Sigmoid colon (tissue), 7 donors: ENCODE data around the gene AVEN. TPM values are rescaled to one million over a fixed set of nuclear protein-coding genes. Genes with fewer than 3 reads are reported as not detected.
"Not testable (repeated sequence)": the region's sequence is repeated elsewhere in the genome, so short reads cannot be mapped to it uniquely, and the experiment has no call there.

Source experiments
- DNase-seq: peaks from one replicate; pipeline ENCODE4 v3.0.0-alpha.2; 2019
- H3K27ac ChIP-seq, 4 donors: fragments of 200-600 bp; sonication (generic); one replicate each; pipeline ENCODE4 v1.5.1; 2016 to 2019; ENCODE audit warnings: mild to moderate bottlenecking in 1 of 4
- H3K27me3 ChIP-seq, 3 donors: fragments of 200-600 bp; sonication (generic); one replicate each; pipeline ENCODE4 v1.5.1; 2019; ENCODE audit warnings: mild to moderate bottlenecking in 1 of 3
- H3K36me3 ChIP-seq, 4 donors: fragments of 200-600 bp; sonication (generic); one replicate each; pipeline ENCODE4 v1.5.1; 2016 to 2019
- H3K4me1 ChIP-seq, 4 donors: fragments of 200-600 bp; sonication (generic); one replicate each; pipeline ENCODE4 v1.5.1; 2017 to 2019
- H3K4me3 ChIP-seq, 4 donors: fragments of 200-600 bp; sonication (generic); one replicate each; pipeline ENCODE4 v1.5.1; 2017 to 2019; ENCODE audit warnings: mild to moderate bottlenecking in 2 of 4, moderate library complexity in 1 of 4
- H3K9me3 ChIP-seq, 4 donors: fragments of 200-600 bp in 3 of 4; sonication (generic) in 3 of 4; one replicate each; pipeline versions ENCODE4 v1.5.1 to v1.6.1; 2013 to 2019
- EP300 ChIP-seq, 4 donors: sonication (generic); formaldehyde crosslinking; IDR thresholded peaks; one replicate each; pipeline ENCODE4 v1.6.1; 2017; ENCODE audit warnings: antibody characterized with exemption in 4 of 4
- POLR2A ChIP-seq, 2 donors: fragments of 450-650 bp; IDR thresholded peaks; one replicate each; pipeline ENCODE4 v1.6.1; 2016; ENCODE audit warnings: antibody characterized with exemption in 2 of 2, mild to moderate bottlenecking in 2 of 2, moderate library complexity in 2 of 2
- POLR2AphosphoS5 ChIP-seq, 4 donors: sonication (generic); formaldehyde crosslinking; IDR thresholded peaks; one replicate each; pipeline ENCODE4 v1.6.1; 2017; ENCODE audit warnings: antibody characterized with exemption in 4 of 4
- WGBS, 2 donors: extraction: QIAGEN DNeasy Blood & Tissue Kit; methylation state at CpG; one replicate each; pipeline ENCODE4 v1.1.7; 2013; 5-methylcytosine and 5-hydroxymethylcytosine counted together
- intact Hi-C: fragments of 100-400 bp; cut with DNase I; formaldehyde crosslinking; loops from one replicate; pipeline ENCODE4 v1.15.1; 2023
- polyA plus RNA-seq, 3 donors: library from polyadenylated mRNA; stranded (reverse); fragments of 200-250 nt; gene quantifications; one replicate each; pipeline ENCODE4 v1.2.3, GENCODE V29; 2013
- total RNA-seq, 4 donors: library from RNA; depleted of rRNA; stranded (reverse); fragments of >200 nt; gene quantifications; one replicate each; pipeline ENCODE4 v1.1.0, GENCODE V29; 2016
- TF ChIP-seq, protein P1 (sequence below), 4 experiments: fragments of 450-650 bp in 3 of 4; fragments of 200-600 bp in 1 of 4; IDR thresholded peaks; one replicate each; pipeline ENCODE4 v1.5.1; 2016 to 2019; ENCODE audit warnings: antibody characterized with exemption in 4 of 4, mild to moderate bottlenecking in 3 of 4, moderate library complexity in 2 of 4
- donor health status: healthy with polysubstance abuse.
- donor health status: Bipolar disorder and iron deficiency.
- donor health status: healthy.

The AVEN gene
- total and polyA plus RNA-seq, 7 donors = 9.2 to 23.3 (median 15.0) TPM

DNA sequence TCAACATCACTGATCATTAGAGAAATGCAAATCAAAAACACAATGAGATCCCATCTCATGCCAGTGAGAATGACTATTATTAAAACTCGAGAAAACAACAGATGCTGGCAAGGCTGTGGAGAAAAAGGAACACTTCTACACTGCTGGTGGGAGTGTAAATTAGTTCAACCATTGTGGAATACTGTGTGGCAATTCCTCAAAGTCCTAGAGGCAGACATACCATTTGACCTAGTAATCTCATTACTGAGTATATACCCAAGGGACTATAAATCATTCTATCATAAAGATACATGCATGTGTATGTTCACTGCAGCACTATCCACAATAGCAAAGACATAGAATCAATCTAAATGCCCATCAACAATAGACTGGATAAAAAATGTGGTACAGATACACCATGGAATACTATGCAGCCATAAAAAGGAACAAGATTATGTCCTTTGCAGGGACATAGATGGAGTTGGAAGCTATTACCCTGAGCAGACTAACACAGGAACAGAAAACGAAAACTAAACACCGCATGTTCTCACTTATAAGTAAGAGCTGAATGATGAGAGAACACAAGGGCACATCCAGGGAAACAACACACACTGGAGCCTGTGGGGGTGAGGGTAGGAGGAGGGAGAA lies 15.2 kb upstream of the AVEN start:
- H3K4me1 ChIP-seq = peaks cover 0 to 5% (median 0%) of the 10 kb centered on the region in 4 donors
- no peaks in the 10 kb centered on the region for H3K27me3 ChIP-seq
- H3K4me3 ChIP-seq = no peak overlapping the region
- H3K9me3 ChIP-seq = peaks cover 0 to 3% (median 2%) of the 10 kb centered on the region in 4 donors
- DNase-seq = no peak
- intact Hi-C loops = no loop called here
- WGBS, 2 donors = 92 to 96% methylated on average over 3 of the region's 3 CpGs
- TF ChIP-seq POLR2A (IDR thresholded peaks at IDR 0.05) (no peak), POLR2AphosphoS5 (IDR thresholded peaks at IDR 0.05) (no peak), EP300 (IDR thresholded peaks at IDR 0.05) (no peak)
- TF ChIP-seq, protein P1, sequence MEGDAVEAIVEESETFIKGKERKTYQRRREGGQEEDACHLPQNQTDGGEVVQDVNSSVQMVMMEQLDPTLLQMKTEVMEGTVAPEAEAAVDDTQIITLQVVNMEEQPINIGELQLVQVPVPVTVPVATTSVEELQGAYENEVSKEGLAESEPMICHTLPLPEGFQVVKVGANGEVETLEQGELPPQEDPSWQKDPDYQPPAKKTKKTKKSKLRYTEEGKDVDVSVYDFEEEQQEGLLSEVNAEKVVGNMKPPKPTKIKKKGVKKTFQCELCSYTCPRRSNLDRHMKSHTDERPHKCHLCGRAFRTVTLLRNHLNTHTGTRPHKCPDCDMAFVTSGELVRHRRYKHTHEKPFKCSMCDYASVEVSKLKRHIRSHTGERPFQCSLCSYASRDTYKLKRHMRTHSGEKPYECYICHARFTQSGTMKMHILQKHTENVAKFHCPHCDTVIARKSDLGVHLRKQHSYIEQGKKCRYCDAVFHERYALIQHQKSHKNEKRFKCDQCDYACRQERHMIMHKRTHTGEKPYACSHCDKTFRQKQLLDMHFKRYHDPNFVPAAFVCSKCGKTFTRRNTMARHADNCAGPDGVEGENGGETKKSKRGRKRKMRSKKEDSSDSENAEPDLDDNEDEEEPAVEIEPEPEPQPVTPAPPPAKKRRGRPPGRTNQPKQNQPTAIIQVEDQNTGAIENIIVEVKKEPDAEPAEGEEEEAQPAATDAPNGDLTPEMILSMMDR (IDR thresholded peaks at IDR 0.05) = no peak
- no peak overlapping the region for H3K27ac ChIP-seq
- no peaks in the 10 kb centered on the region for H3K36me3 ChIP-seq

DNA sequence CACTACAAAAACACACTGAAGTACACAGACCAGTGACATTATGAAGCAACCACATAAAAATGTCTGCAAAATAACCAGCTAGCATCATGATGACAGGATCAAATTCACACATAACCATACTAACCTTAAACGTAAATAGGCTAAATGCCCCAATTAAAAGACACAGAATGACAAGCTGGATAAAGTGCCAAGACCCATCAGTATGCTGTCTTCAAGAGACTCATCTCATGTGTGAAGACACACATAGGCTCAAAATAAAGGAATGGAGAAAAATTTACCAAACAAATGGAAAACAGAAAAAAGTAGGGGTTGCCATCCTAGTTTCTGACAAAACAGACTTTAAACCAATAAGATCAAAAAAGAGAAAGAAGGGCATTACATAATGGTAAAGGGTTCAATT lies 11.4 kb upstream of the AVEN start:
- H3K4me1 ChIP-seq, H3K27ac ChIP-seq, H3K9me3 ChIP-seq, H3K4me3 ChIP-seq, H3K27me3 ChIP-seq, intact Hi-C loops, H3K36me3 ChIP-seq, DNase-seq: not testable (repeated sequence)
- WGBS, 2 donors = 85 to 95% methylated on average over 1 of the region's 1 CpG

DNA sequence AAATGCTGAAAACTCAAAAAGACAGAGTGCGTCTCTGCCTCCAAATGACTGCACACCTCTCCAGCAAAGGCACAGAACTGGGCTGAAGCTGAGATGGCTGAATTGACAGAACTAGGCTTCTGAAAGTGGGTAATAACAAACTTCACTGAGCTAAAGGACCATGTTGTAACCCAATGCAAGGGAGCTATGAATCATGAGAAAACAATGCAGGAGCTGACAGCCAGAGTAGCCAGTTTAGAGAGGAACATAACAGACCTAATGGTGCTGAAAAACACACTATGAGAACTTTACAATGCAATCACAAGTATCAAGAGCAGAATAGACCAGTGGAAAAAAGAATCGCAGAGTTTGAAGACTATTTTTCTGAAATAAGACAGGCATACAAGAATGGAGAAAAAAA lies 10.1 kb upstream of the AVEN start:
- Histone ChIP-seq H3K4me1 (no peaks in the 10 kb centered on the region), H3K9me3 (peaks cover 0 to 3% (median 2%) of the 10 kb centered on the region in 4 donors), H3K4me3 (no peak overlapping the region), H3K27ac (no peak overlapping the region), H3K36me3 (no peaks in the 10 kb centered on the region), H3K27me3 (no peaks in the 10 kb centered on the region)
- WGBS, 2 donors = 95 to 97% methylated on average over 2 of the region's 2 CpGs
- TF ChIP-seq POLR2AphosphoS5 (IDR thresholded peaks at IDR 0.05) = no peak
- TF ChIP-seq, protein P1 (IDR thresholded peaks at IDR 0.05) = no peak
- no peak for TF ChIP-seq POLR2A (IDR thresholded peaks at IDR 0.05)
- TF ChIP-seq EP300 (IDR thresholded peaks at IDR 0.05) = no peak
- DNase-seq = no peak
- intact Hi-C loops = no loop called here

DNA sequence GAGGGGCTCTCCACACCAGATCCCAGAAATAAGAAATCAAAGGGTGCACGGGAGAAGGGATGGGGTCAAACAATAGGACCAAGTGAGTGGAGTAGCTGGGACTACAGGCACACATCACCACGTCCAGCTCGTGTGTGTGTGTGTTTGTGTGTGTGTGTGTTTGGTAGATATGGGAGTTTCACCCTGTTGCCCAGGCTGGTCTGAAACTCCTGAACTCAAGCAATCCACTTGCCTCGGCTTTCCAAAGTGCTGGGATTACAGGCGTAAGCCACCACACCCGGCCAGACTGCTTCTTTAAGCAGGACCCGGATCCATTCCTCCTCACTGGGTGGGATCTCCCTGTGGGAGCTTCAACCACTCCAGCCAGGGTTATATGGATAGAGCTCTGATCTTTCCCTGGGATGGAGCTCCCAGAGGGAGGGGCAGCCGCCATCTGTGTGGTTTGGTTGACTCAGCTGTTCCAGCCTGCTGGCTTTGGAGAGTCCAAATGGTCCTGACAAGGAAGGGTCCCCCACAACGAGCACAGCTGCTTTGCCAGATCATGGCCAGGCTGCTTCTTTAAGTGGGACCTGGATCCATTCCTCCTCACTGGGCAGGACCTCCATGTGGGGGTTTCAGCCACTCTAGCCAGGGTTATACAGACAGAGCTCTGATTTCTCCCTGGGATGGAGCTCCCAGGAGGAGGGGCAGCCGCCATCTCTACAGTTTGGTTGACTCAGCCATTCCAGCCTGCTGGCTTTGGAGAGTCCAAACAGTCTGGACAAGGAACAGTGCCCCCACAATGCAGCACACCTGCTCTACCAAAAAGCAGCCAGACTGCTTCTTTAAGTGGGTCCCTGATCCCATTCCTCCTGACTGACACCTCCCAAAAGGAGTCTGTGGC lies 9.1 kb upstream of the AVEN start:
- H3K27me3 ChIP-seq = no peaks in the 10 kb centered on the region
- H3K4me3 ChIP-seq = no peak overlapping the region
- TF ChIP-seq POLR2AphosphoS5 (IDR thresholded peaks at IDR 0.05) (no peak), POLR2A (IDR thresholded peaks at IDR 0.05) (no peak), EP300 (IDR thresholded peaks at IDR 0.05) (no peak)
- TF ChIP-seq, protein P1 (IDR thresholded peaks at IDR 0.05) = no peak
- no peaks in the 10 kb centered on the region for H3K4me1 ChIP-seq
- no peaks in the 10 kb centered on the region for H3K36me3 ChIP-seq
- 88 to 89% methylated on average over 10 of the region's 10 CpGs for WGBS, 2 donors
- DNase-seq = no peak
- H3K27ac ChIP-seq = no peak overlapping the region
- peaks cover 0 to 3% (median 2%) of the 10 kb centered on the region in 4 donors for H3K9me3 ChIP-seq
- intact Hi-C loops = no loop called here

DNA sequence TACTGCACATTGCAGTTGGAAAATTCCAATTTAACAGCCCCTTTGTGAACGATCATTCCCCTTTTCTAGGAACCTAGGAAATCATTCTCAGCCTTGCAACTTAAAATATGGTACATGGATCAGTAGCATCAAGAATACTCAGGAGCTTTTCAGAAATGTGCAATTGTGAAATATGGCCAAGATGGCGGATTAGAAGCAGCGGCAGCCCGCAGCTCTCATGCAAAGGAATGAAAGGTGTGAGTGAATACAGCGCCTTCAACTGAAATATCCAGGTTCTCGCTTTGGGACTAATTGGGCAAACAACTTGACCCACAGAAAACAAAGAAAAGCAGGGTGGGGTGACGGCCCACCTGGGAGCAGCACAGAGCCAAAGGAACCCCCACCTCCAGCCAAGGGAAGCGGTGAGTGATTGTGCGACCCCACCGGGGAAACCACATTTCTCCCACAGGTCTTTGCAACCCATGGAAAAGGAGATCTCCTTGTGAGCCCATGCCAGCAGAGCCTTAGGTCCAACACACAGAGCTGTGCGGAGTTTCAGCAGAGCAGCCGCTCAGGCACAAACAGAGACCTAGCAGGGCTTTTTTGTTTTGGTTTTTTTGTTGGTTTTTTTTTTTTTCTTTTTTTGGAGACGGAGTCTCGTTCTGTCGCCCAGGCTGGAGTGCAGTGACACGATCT lies 7.6 kb upstream of the AVEN start:
- no peak for DNase-seq
- no peaks in the 10 kb centered on the region for H3K4me1 ChIP-seq
- H3K36me3 ChIP-seq = no peaks in the 10 kb centered on the region
- H3K27me3 ChIP-seq = no peaks in the 10 kb centered on the region
- intact Hi-C loops = no loop called here
- H3K9me3 ChIP-seq = peaks cover 0 to 3% (median 1%) of the 10 kb centered on the region in 4 donors
- TF ChIP-seq, protein P1 (IDR thresholded peaks at IDR 0.05) = no peak
- TF ChIP-seq POLR2A (IDR thresholded peaks at IDR 0.05) (no peak), EP300 (IDR thresholded peaks at IDR 0.05) (no peak), POLR2AphosphoS5 (IDR thresholded peaks at IDR 0.05) (no peak)
- H3K27ac ChIP-seq = no peak overlapping the region
- WGBS, 2 donors = 92 to 94% methylated on average over 16 of the region's 16 CpGs
- no peak overlapping the region for H3K4me3 ChIP-seq
